DOHH2 (cell line): ENCODE results near the gene ARHGEF4.

ENCODE experiments used
- H3F3A ChIP-seq: fragments of 200-600 bp; sonication (generic), shearing (Covaris generic); 2 replicates; pipeline ENCODE4 v1.6.0; 2016; ENCODE audit warnings: antibody characterized with exemption, mild to moderate bottlenecking; ENCODE audit not compliant: control insufficient read depth, insufficient read depth
- H3K27ac ChIP-seq: fragments of 200-600 bp; sonication (generic); 2 replicates; pipeline ENCODE4 v1.5.1; 2014; ENCODE audit warnings: low read depth, mild to moderate bottlenecking, low read length, moderate library complexity
- H3K27me3 ChIP-seq: fragments of 200-600 bp; sonication (generic); 2 replicates; pipeline ENCODE4 v1.6.1; 2014; ENCODE audit warnings: mild to moderate bottlenecking, low read length, mixed read lengths; ENCODE audit not compliant: control insufficient read depth
- H3K36me3 ChIP-seq: fragments of 200-600 bp; sonication (generic); 2 replicates; pipeline ENCODE4 v1.6.1; 2014; ENCODE audit warnings: mild to moderate bottlenecking, low read length, moderate library complexity, mixed read lengths; ENCODE audit not compliant: control insufficient read depth
- H3K4me1 ChIP-seq: fragments of 200-600 bp; sonication (generic); 2 replicates; pipeline ENCODE4 v1.6.1; 2014; ENCODE audit warnings: mild to moderate bottlenecking, low read length, mixed read lengths; ENCODE audit not compliant: control insufficient read depth
- H3K4me2 ChIP-seq: fragments of 200-600 bp; sonication (generic); 2 replicates; pipeline ENCODE4 v1.6.0; 2014; ENCODE audit warnings: mild to moderate bottlenecking, low read length, moderate library complexity
- H3K4me3 ChIP-seq: fragments of 200-600 bp; sonication (generic); 2 replicates; pipeline ENCODE4 v1.5.1; 2014; ENCODE audit warnings: mild to moderate bottlenecking, low read length, mixed read lengths
- H3K79me2 ChIP-seq: fragments of 200-600 bp; sonication (generic); 2 replicates; pipeline ENCODE4 v1.6.1; 2014; ENCODE audit warnings: mild to moderate bottlenecking, low read length, mixed read lengths; ENCODE audit not compliant: control insufficient read depth
- H3K9me2 ChIP-seq: fragments of 200-600 bp; sonication (generic); replicated peaks from 2 replicates; pipeline ENCODE4 v1.6.1; 2014; ENCODE audit warnings: mild to moderate bottlenecking, low read length, mixed read lengths; ENCODE audit not compliant: control insufficient read depth
- H3K9me3 ChIP-seq: fragments of 200-600 bp; sonication (generic); 2 replicates; pipeline ENCODE4 v1.6.1; 2014; ENCODE audit warnings: antibody characterized with exemption, low read length, mixed read lengths; ENCODE audit not compliant: control insufficient read depth, insufficient read depth
- H4K20me1 ChIP-seq: fragments of 200-600 bp; sonication (generic); 2 replicates; pipeline ENCODE4 v1.6.0; 2014; ENCODE audit warnings: low read depth, mild to moderate bottlenecking, antibody characterized with exemption, low read length, moderate library complexity; ENCODE audit not compliant: control insufficient read depth, insufficient read depth
- CTCF ChIP-seq: fragments of 200-600 bp; sonication (generic); IDR thresholded peaks from one replicate; pipeline ENCODE4 v1.5.1; 2014; ENCODE audit warnings: antibody characterized with exemption, mild to moderate bottlenecking, low read depth, low read length; ENCODE audit not compliant: poor library complexity, severe bottlenecking
- EZH2phosphoT487 ChIP-seq: fragments of 200-600 bp; sonication (generic); IDR thresholded peaks from 2 replicates; pipeline ENCODE4 v1.6.1; 2017; ENCODE audit warnings: borderline replicate concordance, mild to moderate bottlenecking, antibody characterized with exemption, low read length, moderate library complexity, mixed read lengths

The ARHGEF4 gene

GRCh38 chr2:130807659-130808385 is 28.9 kb upstream of the ARHGEF4 start:
- Histone ChIP-seq H3K27ac (no peak overlapping the region), H3K9me3 (no peaks in the 10 kb centered on the region), H3K4me1 (no peaks in the 10 kb centered on the region), H3K27me3 (no peaks in the 10 kb centered on the region; the same call in 1 of the 2 replicates), H3K4me2 (no peak overlapping the region), H4K20me1 (no peaks in the 10 kb centered on the region), H3K4me3 (no peak overlapping the region), H3K9me2 (no peaks in the 10 kb centered on the region), H3K36me3 (no peaks in the 10 kb centered on the region), H3F3A (no peaks in the 10 kb centered on the region), H3K79me2 (no peaks in the 10 kb centered on the region)
- TF ChIP-seq CTCF (no peak), EZH2phosphoT487 (no peak)

GRCh38 chr2:130808482-130809268 is 28.0 kb upstream of the ARHGEF4 start:
- Histone ChIP-seq H3K27me3 (no peaks in the 10 kb centered on the region; the same call in 1 of the 2 replicates), H3K9me2 (no peaks in the 10 kb centered on the region), H4K20me1 (no peaks in the 10 kb centered on the region), H3K36me3 (no peaks in the 10 kb centered on the region), H3K9me3 (no peaks in the 10 kb centered on the region), H3K79me2 (no peaks in the 10 kb centered on the region), H3K27ac (no peak overlapping the region), H3K4me2 (no peak overlapping the region), H3K4me1 (no peaks in the 10 kb centered on the region), H3F3A (no peaks in the 10 kb centered on the region), H3K4me3 (no peak overlapping the region)
- TF ChIP-seq CTCF (no peak), EZH2phosphoT487 (no peak)

DNA sequence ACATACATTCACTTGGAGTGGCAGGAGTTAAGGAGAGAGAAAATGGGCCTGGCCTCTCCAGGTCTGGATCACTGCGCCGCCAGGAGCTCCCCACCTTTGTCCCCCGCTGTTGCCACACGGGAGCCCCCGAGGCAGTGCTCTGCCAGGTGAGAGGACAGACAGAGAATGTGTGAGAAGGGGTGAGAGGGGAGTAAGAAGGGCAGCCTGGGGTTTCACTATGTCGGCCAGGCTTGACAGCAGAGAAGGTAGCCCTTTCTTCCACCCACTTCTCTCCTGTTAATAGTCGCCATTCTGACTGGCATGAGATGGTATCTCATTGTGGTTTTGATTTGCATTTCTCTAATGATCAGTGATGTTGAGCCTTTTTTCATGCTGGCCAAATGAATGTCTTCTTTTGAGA is 26.2 kb upstream of the ARHGEF4 start:
- Histone ChIP-seq H3K36me3 (no peaks in the 10 kb centered on the region), H4K20me1 (no peaks in the 10 kb centered on the region), H3K79me2 (no peaks in the 10 kb centered on the region), H3K4me3 (no peak overlapping the region), H3K9me3 (no peaks in the 10 kb centered on the region), H3K27ac (no peak overlapping the region), H3K4me2 (no peak overlapping the region), H3K9me2 (no peaks in the 10 kb centered on the region), H3F3A (no peaks in the 10 kb centered on the region), H3K4me1 (no peaks in the 10 kb centered on the region), H3K27me3 (no peaks in the 10 kb centered on the region; the same call in 1 of the 2 replicates)
- TF ChIP-seq EZH2phosphoT487 (no peak), CTCF (no peak)
